ENCODE results near the gene UGT2B17.
"Not testable (repeated sequence)": the region's sequence is repeated elsewhere in the genome, so short reads cannot be mapped to it uniquely, and the experiment has no call there.

DNA sequence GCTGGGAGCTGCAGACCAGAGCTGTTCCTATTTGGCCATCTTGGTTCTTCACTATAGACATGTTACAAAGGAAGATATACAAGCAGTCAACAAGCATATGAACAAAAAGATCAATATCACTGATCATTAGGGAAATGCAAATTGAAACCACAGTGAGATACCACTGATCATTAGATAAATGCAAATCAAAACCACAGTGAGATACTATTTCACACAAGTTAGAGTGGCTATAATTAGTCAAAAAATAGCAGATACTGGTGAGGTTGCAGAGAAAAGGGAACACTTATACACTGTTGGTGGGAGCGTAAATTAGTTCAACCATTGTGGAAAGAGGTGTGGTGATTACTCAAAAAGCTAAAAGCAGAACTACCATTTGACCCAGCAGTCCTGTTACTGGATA is 70.7 kb downstream of the UGT2B17 start:
- TF ChIP-seq L3MBTL2 (conservative IDR thresholded peaks at IDR 0.05); TARDBP (IDR thresholded peaks at IDR 0.05); HDGF (IDR thresholded peaks at IDR 0.05; ENCODE audit: borderline replicate concordance); SP1 (IDR thresholded peaks at IDR 0.05); BHLHE40 (IDR thresholded peaks at IDR 0.05; ENCODE audit: borderline replicate concordance); SUZ12 (IDR thresholded peaks at IDR 0.05): not testable (repeated sequence)
- TF ChIP-seq, protein P1, sequence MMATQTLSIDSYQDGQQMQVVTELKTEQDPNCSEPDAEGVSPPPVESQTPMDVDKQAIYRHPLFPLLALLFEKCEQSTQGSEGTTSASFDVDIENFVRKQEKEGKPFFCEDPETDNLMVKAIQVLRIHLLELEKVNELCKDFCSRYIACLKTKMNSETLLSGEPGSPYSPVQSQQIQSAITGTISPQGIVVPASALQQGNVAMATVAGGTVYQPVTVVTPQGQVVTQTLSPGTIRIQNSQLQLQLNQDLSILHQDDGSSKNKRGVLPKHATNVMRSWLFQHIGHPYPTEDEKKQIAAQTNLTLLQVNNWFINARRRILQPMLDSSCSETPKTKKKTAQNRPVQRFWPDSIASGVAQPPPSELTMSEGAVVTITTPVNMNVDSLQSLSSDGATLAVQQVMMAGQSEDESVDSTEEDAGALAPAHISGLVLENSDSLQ (IDR thresholded peaks at IDR 0.05): not testable (repeated sequence)
